Fibroblast of skin of back (primary cell): Measurements from ENCODE around the gene SLC12A7.

ENCODE experiments used
- DNase-seq: peaks from one replicate; pipeline ENCODE4 v3.0.0-alpha.2; 2013

SLC12A7 gene

DNA sequence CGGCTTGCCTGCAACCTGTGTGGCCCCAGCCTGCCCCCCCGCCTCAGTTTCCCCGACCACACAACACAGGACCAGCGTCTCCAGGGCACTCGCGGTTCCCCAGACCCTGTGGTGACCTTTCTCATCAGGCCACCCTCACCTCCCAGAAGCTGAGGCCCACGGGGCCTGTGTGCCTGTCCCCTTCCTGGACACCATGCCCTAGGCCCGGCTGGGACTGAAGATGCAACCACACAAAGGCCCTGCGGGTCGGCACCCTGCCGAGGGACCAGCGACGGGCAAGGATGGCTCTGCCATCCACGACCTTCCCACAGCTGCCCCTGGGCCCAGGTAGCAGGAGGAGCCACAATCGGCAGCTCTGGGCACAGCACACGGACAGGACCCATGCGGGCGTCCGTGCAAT, 34.8 kb downstream of the SLC12A7 start:
- no peak for DNase-seq

- DNase-seq, result no peak
Measured at GRCh38 chr5:1076406-1076805, 35.5 kb downstream of the SLC12A7 start.

DNA sequence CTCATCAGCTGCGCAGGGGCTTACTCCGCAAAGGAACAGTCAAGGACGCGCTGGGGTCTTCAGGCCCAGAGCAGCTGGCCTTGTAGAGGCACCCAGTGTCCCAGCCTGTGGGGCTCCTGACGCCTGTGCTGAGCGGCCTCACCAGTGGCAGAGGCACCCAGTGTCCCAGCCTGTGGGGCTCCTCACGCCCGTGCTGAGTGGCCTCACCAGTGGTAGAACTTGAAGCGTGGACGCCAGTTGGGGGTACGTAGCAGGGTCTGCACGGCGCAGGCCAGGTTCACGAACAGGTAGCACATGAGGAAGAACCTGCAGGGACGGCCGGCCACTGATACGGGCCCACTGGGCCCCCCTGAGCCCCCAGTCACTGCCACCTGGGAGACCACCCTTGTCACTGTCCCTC, 35.9 kb downstream of the SLC12A7 start:
- DNase-seq, result no peak

DNA sequence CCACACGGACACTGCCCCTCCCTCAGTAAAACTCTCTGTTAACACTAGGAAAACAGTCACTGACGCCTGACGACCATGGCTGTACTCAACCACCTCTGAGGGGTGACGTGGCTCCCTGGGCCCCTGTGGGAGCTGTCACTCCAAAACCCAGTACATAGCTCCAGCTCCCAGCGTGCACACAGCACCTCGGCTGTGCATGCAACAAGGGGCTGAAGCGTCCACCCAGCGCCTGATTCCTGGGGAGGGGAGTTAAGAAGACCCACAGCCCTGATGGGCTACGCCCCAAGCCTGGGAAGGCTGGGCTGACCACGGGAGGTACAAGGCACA, 36.3 kb downstream of the SLC12A7 start:
- no peak for DNase-seq

- DNase-seq, result no peak
Measured at GRCh38 chr5:1074816-1075554, 36.9 kb downstream of the SLC12A7 start.

- no peak for DNase-seq
Measured at GRCh38 chr5:1074226-1074625, 37.6 kb downstream of the SLC12A7 start.

- DNase-seq, result no peak
Measured at GRCh38 chr5:1073239-1074102, 38.4 kb downstream of the SLC12A7 start.

DNA sequence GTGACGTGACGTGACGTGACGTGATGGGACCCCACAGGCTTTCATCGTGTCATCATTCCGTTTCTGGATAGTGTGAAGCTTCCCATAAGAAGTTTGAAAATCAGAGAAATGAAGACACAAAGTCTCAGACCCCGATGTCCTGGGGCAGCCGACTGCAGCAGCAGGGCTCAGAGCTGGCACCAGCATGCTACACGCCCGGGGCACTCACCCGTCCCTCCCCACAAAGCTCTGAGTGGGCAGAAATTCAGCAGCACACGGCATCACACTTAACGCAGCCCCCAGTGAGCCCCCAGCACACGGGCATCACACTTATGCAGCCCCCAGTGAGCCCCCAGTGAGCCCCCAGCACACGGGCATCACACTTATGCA, 42.2 kb downstream of the SLC12A7 start:
- no peak for DNase-seq

DNA sequence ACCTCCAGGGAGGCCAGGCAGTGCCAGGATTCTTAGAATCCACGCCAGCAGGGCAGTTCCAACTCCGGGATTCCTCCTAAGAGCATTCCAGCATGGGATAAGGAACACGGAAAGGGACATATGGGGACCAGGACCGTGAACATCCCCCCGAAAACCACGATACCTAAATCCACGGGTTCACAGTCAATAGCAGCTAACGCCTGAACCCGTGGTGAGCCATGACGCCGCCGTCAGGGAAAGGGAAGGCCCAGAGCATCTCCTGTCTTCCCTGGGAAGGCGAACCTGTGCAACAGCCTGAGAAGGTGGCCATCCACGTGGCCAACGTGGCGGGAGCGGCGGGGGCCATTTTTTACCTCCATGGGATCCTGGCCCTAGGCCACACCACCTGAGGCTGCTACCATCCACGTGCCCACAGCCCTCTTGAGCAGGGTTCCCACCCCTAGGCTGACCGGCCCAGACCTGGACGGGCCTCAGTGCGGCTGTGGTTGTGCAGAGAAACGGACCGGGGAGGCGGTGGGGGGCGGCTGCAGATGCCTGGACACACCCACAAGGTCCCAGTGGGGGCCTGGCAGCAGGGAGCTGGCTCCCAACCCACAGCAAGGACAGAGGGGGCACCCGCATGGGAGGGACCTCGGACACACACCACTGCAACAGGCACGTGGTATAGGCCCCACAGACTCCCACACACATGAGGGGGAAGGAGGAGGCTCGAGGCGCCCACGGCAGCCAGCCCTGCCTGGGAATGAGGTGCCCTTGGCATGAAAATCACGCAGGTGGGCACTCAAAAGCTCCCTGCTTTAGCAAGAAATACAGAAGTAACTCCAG, 42.8 kb downstream of the SLC12A7 start:
- DNase-seq, result no peak

GRCh38 chr5:1068204-1068894, 43.5 kb downstream of the SLC12A7 start:
- DNase-seq, result no peak

GRCh38 chr5:1067141-1068121, 44.4 kb downstream of the SLC12A7 start:
- no peak for DNase-seq

DNA sequence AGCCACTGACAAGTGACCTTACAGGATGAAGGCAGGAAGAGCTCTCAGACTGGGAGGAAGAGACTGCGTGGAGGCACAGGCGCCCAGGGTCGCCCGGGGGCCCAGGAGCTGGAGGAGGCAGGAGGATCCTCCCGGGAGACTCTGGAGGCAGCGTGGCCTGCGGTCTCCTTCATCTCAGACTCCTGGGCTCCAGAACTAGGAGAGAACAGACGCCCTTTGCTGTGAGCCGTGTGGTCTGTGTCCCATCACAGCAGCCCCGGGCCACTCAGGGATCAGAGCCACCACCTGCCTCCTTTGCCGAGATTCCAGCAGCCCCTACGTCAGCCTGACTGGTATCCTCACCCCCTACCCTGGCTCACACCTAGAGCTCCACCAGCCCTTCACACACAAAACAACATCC, 45.2 kb downstream of the SLC12A7 start:
- no peak for DNase-seq

DNA sequence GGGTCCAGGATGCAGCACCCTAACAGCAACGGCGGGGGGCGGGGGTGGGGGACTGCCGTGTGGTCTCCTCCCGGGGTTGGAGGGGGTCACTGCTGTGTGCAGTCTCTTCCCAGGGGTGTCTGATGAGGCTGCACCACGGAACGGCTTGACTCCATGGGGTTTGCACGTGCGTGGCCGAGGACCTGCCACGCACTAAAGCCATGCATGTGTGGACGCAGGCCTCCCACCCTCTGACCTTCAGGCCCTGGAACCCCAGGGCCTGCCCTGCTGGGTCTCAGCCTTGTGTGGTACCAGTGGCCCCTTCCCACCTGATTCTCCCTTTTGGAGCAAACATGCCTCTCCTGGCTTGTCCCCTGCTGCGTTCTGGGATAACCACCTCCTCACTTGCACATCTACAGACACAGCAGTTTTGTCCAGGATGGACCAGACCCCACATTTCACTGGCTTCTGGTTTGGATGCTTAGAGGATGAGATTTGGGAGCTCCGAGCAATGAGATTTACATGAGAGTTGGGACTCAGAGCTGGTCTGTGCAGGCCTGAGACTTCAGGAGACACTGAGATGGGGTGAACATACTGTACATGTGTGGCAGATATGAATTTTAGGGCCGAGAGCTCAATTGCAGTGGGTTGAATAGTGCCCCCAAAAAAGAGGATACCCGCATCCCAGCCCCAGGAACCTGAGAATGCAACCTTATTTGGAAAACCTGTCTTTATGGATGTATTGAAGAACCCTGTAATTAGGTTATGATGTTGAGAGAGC, 45.8 kb downstream of the SLC12A7 start:
- no peak for DNase-seq

DNA sequence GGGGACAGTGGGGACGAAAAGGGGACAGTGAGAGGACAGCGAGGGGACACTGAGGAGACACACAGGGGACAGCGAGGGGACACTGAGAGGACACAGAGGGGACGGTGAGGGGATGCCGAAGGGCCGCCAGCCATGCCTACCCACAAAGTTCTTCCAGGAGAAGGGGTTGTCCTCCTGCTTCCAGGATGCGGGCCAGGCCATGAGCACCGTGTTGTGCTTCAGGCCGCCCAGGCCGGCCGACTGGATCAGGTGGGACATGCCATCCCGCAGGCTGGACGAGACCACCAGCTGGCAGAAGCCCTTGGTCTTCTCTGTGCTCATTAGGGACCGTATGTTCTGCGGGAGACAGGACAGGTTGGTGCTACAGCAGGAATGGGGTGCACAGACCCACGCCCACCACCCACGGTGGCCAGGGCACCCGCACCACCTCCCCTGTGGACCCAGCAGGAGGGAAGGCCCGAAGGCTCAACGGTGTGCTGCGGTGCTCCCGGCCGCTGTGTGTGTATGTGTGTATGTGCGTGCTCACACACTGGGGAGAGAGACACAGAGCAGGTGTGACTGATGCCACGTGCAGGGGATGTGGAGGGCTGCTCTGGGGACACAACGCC, 46.6 kb downstream of the SLC12A7 start:
- DNase-seq, result no peak

GRCh38 chr5:1064383-1065142, 47.3 kb downstream of the SLC12A7 start:
- no peak for DNase-seq

- DNase-seq, result no peak
Measured at GRCh38 chr5:1063661-1064382, 48.0 kb downstream of the SLC12A7 start.

GRCh38 chr5:1062761-1063568, 48.9 kb downstream of the SLC12A7 start:
- DNase-seq, result no peak

DNA sequence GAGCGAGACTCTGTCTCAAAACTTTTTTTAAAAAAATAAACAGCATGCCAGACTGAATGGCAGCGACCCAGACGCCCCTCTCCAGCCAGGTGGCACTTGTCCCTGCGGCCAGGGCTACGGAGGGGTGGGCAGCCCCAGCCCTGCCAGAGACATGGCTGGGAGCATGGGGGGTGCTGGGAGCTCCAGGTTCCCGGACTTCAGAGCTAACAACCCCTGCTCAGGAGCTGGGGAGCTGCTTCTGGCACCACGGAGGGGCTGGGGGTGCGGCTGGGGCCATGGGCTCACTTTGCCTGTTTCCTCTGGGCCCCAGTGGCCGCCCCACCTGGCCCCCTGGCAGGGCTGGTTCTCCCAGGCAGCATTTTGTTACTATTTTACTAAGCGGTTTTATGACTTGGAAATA, 49.9 kb downstream of the SLC12A7 start:
- no peak for DNase-seq
